Right lobe of liver (tissue), 6 donors: Measurements from ENCODE around the gene VENTX. TPM values are rescaled to one million over a fixed set of nuclear protein-coding genes. Genes with fewer than 3 reads are reported as not detected.

ENCODE experiments used
- ATAC-seq, 4 donors: fragments of 200-7000 bp; cut with Tn5 transposase; one replicate each; pipeline ENCODE4 v1.9.1; 2020; ENCODE audit warnings: mild to moderate bottlenecking in 4 of 4, moderate library complexity in 4 of 4
- DNase-seq, 3 donors: peaks; one replicate each; pipeline ENCODE4 v3.0.0-alpha.2; 2020
- H3K27ac ChIP-seq, 3 donors: fragments of 200-600 bp; one replicate each; pipeline ENCODE4 v1.8.0; 2022
- H3K27me3 ChIP-seq, 2 donors: fragments of 200-600 bp; one replicate each; pipeline ENCODE4 v1.8.0; 2022
- H3K36me3 ChIP-seq, 4 donors: fragments of 200-600 bp; sonication (generic) in 1 of 4; one replicate each; pipeline versions ENCODE4 v1.5.1 to v1.8.0; 2017 to 2022; ENCODE audit warnings: control low read depth in 1 of 4
- H3K4me1 ChIP-seq, 4 donors: fragments of 200-600 bp; sonication (generic) in 1 of 4; one replicate each; pipeline versions ENCODE4 v1.5.1 to v1.8.0; 2017 to 2022; ENCODE audit warnings: control low read depth in 1 of 4
- H3K4me3 ChIP-seq, 3 donors: fragments of 200-600 bp; one replicate each; pipeline ENCODE4 v1.8.0; 2022
- H3K9me3 ChIP-seq, 4 donors: fragments of 200-600 bp; sonication (generic) in 1 of 4; one replicate each; pipeline versions ENCODE4 v1.5.1 to v1.8.0; 2017 to 2022; ENCODE audit warnings: control low read depth in 1 of 4
- POLR2A ChIP-seq: fragments of 450-650 bp; IDR thresholded peaks from one replicate; pipeline ENCODE4 v1.6.1; 2017; ENCODE audit warnings: antibody characterized with exemption, mild to moderate bottlenecking
- WGBS: methylation state at CpG from one replicate; pipeline ENCODE4 v1.1.6; 2018; ENCODE audit warnings: low coverage, low lambda C conversion rate; ENCODE audit not compliant: insufficient coverage; ENCODE audit errors: missing lambda C conversion rate; 5-methylcytosine and 5-hydroxymethylcytosine counted together
- intact Hi-C, 2 donors: fragments of 100-400 bp; cut with DNase I; formaldehyde crosslinking; loops; one replicate each; pipeline versions ENCODE4 v1.11.2 to v1.14.1; 2022
- total RNA-seq, 6 experiments: library from RNA; depleted of rRNA in 2 of 6; stranded (reverse); fragments of >200 nt in 2 of 6; fragmentation: NEBNext Ultra II Directional in 3 of 6; extraction: Animal tissue kit (Norgen Biotek cat#: 25700) in 3 of 6; gene quantifications; one replicate each; pipeline versions ENCODE4 v1.1.0 to v1.2.4, GENCODE V29; 2016 to 2023
- TF ChIP-seq, protein P1 (sequence below), 4 donors: fragments of 200-600 bp in 3 of 4; fragments of 450-650 bp in 1 of 4; IDR thresholded peaks; one replicate each; pipeline versions ENCODE4 v1.5.1 to v1.8.0; 2016 to 2022; ENCODE audit warnings: antibody characterized with exemption in 4 of 4, mild to moderate bottlenecking in 2 of 4
- donor health status: DM: no; HTN: yes; CAD: no.
- donor health status: DM: no; HTN: no; CAD: no.
- donor health status: DM: no; HTN: no; CAD: no.
- donor health status: DM: no; HTN: yes; CAD: no.
- donor health status: DM: no; HTN: yes; CAD: no.

Gene VENTX
- total RNA-seq, 6 experiments from 2014 or later, result 0.09 to 0.38 (median 0.19) TPM

DNA sequence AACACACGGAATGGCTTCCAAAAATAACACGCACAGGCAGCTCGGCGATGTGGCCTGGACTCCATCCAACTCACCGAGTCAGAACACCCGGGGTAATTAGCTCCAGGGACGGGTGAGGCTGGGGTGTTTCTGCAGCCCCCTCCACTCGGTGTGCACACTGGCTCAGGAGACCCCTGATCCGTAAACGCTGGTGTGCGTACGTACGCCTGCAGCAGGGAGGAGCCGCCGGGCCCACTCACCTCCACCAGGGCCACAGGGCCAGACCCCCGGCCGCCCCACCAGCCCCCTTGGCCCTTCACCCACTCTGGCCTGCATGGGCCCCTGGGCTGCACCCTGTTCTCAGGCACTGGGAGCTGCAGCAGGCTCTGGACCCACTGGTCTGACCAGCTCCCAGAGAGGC is 30.0 kb upstream of the VENTX start:
- Histone ChIP-seq H3K9me3 (no peaks in the 10 kb centered on the region), H3K36me3 (no peaks in the 10 kb centered on the region), H3K4me3 (no peak overlapping the region), H3K27ac (no peak overlapping the region), H3K4me1 (no peaks in the 10 kb centered on the region), H3K27me3 (no peaks in the 10 kb centered on the region)
- intact Hi-C loops, result no loop called here
- ATAC-seq (no peak), DNase-seq (no peak)
- WGBS, result no CpG with 5 or more reads among the region's 17 CpGs
- no peak for TF ChIP-seq POLR2A
- TF ChIP-seq, protein P1, sequence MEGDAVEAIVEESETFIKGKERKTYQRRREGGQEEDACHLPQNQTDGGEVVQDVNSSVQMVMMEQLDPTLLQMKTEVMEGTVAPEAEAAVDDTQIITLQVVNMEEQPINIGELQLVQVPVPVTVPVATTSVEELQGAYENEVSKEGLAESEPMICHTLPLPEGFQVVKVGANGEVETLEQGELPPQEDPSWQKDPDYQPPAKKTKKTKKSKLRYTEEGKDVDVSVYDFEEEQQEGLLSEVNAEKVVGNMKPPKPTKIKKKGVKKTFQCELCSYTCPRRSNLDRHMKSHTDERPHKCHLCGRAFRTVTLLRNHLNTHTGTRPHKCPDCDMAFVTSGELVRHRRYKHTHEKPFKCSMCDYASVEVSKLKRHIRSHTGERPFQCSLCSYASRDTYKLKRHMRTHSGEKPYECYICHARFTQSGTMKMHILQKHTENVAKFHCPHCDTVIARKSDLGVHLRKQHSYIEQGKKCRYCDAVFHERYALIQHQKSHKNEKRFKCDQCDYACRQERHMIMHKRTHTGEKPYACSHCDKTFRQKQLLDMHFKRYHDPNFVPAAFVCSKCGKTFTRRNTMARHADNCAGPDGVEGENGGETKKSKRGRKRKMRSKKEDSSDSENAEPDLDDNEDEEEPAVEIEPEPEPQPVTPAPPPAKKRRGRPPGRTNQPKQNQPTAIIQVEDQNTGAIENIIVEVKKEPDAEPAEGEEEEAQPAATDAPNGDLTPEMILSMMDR (IDR thresholded peaks at IDR 0.05), result no peak

DNA sequence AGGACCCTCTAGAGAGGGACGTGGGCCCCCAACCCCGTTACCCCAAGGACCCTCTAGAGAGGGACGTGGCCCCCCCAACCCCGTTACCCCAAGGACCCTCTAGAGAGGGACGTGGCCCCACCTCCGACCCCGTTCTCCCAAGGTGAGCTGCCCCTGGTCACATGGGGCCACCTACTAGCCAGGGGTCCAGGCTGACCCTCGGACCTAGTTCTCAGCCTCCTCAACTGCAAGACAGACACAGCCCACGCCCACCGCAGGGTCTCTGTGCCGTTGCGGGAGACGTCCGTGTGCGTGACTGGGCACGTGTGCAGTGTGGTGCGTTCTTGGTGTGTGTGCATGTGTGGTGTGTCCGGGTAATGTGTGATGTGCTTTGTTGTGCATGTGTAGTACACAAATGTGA is 29.2 kb upstream of the VENTX start:
- Histone ChIP-seq H3K9me3 (no peaks in the 10 kb centered on the region), H3K27ac (no peak overlapping the region), H3K4me1 (no peaks in the 10 kb centered on the region), H3K4me3 (no peak overlapping the region), H3K27me3 (no peaks in the 10 kb centered on the region), H3K36me3 (no peaks in the 10 kb centered on the region)
- DNase-seq, result no peak
- intact Hi-C loops, result no loop called here
- TF ChIP-seq, protein P1 (IDR thresholded peaks at IDR 0.05), result no peak
- no peak for TF ChIP-seq POLR2A
- ATAC-seq, result no peak
- 81% methylated on average over 7 of the region's 18 CpGs for WGBS

GRCh38 chr10:133209117-133209516 is 28.5 kb upstream of the VENTX start:
- WGBS, result 93% methylated on average over 6 of the region's 14 CpGs
- no peak for DNase-seq

DNA sequence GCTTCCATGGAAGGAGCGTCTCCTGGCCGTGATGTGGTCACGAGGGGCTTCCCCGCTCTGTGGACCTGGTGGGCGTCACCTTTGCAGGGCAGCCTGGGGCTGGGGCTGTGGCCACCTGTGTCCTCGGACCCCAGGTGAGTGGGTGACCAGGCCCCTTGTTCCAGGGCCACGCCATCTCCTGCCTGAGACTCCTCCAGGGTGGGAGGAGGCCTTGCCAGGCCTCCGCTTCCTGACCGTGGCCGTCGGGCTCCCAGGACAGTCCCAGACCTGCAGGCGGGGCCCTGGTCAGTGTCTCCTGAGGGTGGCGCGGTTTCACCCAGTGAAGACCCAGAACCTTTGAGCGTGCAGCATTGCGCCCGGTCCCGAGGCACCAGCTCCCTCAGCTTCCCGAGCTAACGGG is 28.0 kb upstream of the VENTX start:
- ATAC-seq (no peak), DNase-seq (no peak)
- intact Hi-C loops, result no loop called here
- Histone ChIP-seq H3K36me3 (no peaks in the 10 kb centered on the region), H3K9me3 (no peaks in the 10 kb centered on the region), H3K27ac (no peak overlapping the region), H3K4me1 (no peaks in the 10 kb centered on the region), H3K27me3 (no peaks in the 10 kb centered on the region), H3K4me3 (no peak overlapping the region)
- TF ChIP-seq, protein P1 (IDR thresholded peaks at IDR 0.05), result no peak
- no peak for TF ChIP-seq POLR2A
- no CpG with 5 or more reads among the region's 20 CpGs for WGBS

More at GRCh38 chr10:133209117-133209516, 28.5 kb upstream of the VENTX start:
- H3K36me3 ChIP-seq, result no peaks in the 10 kb centered on the region
- no peaks in the 10 kb centered on the region for H3K9me3 ChIP-seq
- H3K27ac ChIP-seq, result no peak overlapping the region
- no peak overlapping the region for H3K4me3 ChIP-seq
- H3K27me3 ChIP-seq, result no peaks in the 10 kb centered on the region
- TF ChIP-seq, protein P1 (IDR thresholded peaks at IDR 0.05), result no peak
- no peak for TF ChIP-seq POLR2A
- H3K4me1 ChIP-seq, result no peaks in the 10 kb centered on the region
- ATAC-seq, result no peak
- intact Hi-C loops, result no loop called here
